Activated naive CD4-positive, alpha-beta T cell treated with anti-CD3 and anti-CD28 coated beads, Interleukin-2, amount 50 U/mL, for 72 hours (primary cell): ENCODE measurements around the gene CCL3. TPM values are rescaled to one million over a fixed set of nuclear protein-coding genes. Genes with fewer than 3 reads are reported as not detected.

Experiments used
- total RNA-seq, 2 donors: library from RNA; stranded (reverse); gene quantifications; one replicate each; pipeline ENCODE4 v1.2.3, GENCODE V29; 2022

Gene CCL3
- total RNA-seq, 2 donors from 2014 or later, result 34.3 to 64.4 TPM

Other genes starting within 250 kb of the CCL3 start
- not detected for gene HEATR9, start 221.3 kb downstream of the CCL3 start, total RNA-seq
- 10 to 100 TPM; 13.1 to 14.7 TPM for gene CCL5, start 209.8 kb downstream of the CCL3 start, total RNA-seq
- gene RDM1, start 159.4 kb downstream of the CCL3 start, total RNA-seq, result 10 to 100 TPM in 1 of 2 donors, 1 to 10 TPM in 1; 8.4 to 12.8 TPM
- not detected for gene LYZL6, start 146.4 kb downstream of the CCL3 start, total RNA-seq
- gene CCL16, start 108.6 kb downstream of the CCL3 start, total RNA-seq, result not detected
- gene CCL14, start 103.4 kb downstream of the CCL3 start, total RNA-seq, result not detected
- gene CCL15, start 88.6 kb downstream of the CCL3 start, total RNA-seq, result not detected
- not detected for gene CCL23, start 72.2 kb downstream of the CCL3 start, total RNA-seq
- under 1 TPM in 1 of 2 donors, not detected in 1; 0.37 TPM for gene CCL18, start 25.9 kb downstream of the CCL3 start, total RNA-seq
- gene CCL4, start 13.7 kb upstream of the CCL3 start, total RNA-seq, result 10 to 100 TPM; 22.9 to 65.8 TPM
- 1 to 10 TPM; 4.3 to 7.6 TPM for gene TBC1D3B, start 86.5 kb upstream of the CCL3 start, total RNA-seq
- gene CCL3L1, start 106.6 kb upstream of the CCL3 start, total RNA-seq, result 1 to 10 TPM; 2.5 to 5.6 TPM
- 10 to 100 TPM in 1 of 2 donors, 1 to 10 TPM in 1; 3.9 to 21.2 TPM for gene CCL4L2, start 120.9 kb upstream of the CCL3 start, total RNA-seq
- gene TBC1D3I, start 174.4 kb upstream of the CCL3 start, total RNA-seq, result under 1 TPM; 0.16 to 0.52 TPM
- not detected for gene TBC1D3G, start 233.7 kb upstream of the CCL3 start, total RNA-seq